ENCODE results near the gene BLTP2.

The BLTP2 gene

DNA sequence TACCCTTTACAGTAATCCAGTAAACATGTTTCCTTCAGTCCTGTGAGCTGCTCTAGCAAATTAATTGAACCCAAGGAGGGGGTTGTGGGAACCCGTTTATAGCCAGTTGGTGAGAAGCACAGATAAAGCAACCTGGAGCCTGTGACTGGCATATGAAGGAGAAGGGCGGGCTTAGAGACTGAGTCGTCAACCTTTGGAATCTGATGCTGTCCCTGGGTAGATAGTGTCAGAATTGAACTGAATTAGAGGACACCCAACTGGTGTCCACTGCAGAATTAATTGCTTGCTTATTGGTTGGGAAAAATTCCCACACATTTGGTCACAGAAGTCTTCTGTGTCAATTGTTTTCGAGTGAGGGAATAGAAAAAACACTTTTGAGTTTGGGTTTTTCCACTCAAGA, 18.1 kb downstream of the BLTP2 start:
- no peak for DNase-seq (ENCODE audit: low read depth)
- TF ChIP-seq CTCF (IDR thresholded peaks at IDR 0.05; ENCODE audit: insufficient read depth, low read depth, low read length, missing control alignments), result no peak
- H3K4me3 ChIP-seq (ENCODE audit: low read length), result no peak overlapping the region

DNA sequence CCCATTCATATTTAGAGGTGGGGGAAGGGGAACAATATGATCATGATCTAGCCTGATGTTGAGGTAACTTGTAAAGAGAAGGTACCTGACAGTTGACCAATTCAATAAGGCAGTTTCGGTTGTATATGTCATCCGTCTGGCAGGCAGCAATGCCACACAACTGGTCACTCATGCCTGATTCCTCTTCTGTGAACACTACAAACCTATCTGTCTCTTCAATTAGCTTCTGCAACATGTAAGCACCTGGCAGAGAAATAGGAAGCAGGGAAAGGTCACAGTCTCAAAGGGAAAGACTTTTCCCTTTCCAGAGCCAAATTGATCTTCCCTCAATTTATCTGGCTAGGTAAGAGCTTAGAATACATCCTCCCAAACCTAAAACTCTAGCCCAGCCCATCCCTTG, 20.8 kb downstream of the BLTP2 start:
- TF ChIP-seq CTCF (IDR thresholded peaks at IDR 0.05; ENCODE audit: insufficient read depth, low read depth, low read length, missing control alignments), result no peak
- DNase-seq (ENCODE audit: low read depth), result no peak
- H3K4me3 ChIP-seq (ENCODE audit: low read length), result no peak overlapping the region

DNA sequence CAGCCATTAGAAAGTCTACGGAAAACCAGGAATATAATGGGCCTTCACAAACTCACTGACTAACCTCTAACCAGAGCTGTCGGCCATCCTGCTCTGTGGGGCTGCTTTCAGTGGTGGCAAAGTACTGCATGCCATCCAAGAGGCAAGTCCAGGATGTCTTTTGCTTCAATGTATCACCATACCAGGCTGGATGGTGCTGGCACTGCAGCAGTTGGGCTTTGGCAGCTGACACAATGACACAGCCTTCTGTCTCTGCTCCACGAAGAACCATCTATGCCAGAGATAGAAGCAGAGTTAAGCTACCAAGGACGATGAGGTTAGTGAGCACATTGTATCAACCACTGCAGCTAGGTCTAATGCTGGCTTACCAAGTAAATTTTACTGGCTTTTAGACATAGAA, 21.3 kb downstream of the BLTP2 start:
- DNase-seq (ENCODE audit: low read depth), result no peak
- no peak overlapping the region for H3K4me3 ChIP-seq (ENCODE audit: low read length)
- no peak for TF ChIP-seq CTCF (IDR thresholded peaks at IDR 0.05; ENCODE audit: insufficient read depth, low read depth, low read length, missing control alignments)

DNA sequence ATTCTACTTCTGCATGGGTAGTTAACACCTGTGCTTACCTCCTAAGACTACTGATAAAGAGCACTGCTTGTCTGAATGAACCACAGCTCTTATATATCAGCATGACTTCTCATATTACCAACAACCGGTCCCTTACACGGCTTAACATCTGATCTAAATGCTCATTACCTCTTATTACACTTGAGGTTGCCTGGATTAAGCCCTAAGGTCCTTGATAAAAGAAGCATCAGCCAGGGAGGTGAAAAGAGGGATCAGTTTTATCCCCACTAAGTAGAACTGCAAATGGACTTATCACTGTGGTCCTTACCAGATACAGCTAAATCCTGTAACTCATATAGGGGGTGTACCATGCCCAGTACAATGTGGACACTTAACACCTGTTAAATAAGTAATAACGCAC, 22.8 kb downstream of the BLTP2 start:
- no peak for TF ChIP-seq CTCF (IDR thresholded peaks at IDR 0.05; ENCODE audit: insufficient read depth, low read depth, low read length, missing control alignments)
- H3K4me3 ChIP-seq (ENCODE audit: low read length), result no peak overlapping the region
- no peak for DNase-seq (ENCODE audit: low read depth)

- no peak for DNase-seq (ENCODE audit: low read depth)
- H3K4me3 ChIP-seq (ENCODE audit: low read length), result no peak overlapping the region
- no peak for TF ChIP-seq CTCF (IDR thresholded peaks at IDR 0.05; ENCODE audit: insufficient read depth, low read depth, low read length, missing control alignments)
Observed at GRCh38 chr17:28620010-28620409, 24.9 kb downstream of the BLTP2 start.

DNA sequence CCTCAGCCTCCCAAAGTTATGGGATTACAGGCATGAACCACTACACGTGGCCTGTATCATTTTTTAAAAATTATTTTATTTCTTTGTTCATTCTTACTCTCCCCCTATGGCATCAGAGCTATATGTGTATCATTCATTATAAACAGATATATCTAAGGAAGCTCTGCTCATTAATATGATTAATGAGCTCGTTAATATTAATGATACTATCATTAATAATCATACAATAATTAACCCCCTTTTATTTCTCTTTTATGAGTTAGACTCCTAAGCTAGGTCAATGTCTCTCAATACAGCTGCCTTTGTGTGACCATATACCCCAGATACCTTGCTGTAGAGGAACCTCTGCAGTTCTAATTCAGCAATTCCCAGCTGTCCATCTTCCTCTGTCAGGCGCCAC, 26.5 kb downstream of the BLTP2 start:
- TF ChIP-seq CTCF (IDR thresholded peaks at IDR 0.05; ENCODE audit: insufficient read depth, low read depth, low read length, missing control alignments), result no peak
- no peak for DNase-seq (ENCODE audit: low read depth)

GRCh38 chr17:28616281-28616680, 28.7 kb downstream of the BLTP2 start:
- no peak for DNase-seq (ENCODE audit: low read depth)
- TF ChIP-seq CTCF (IDR thresholded peaks at IDR 0.05; ENCODE audit: insufficient read depth, low read depth, low read length, missing control alignments), result no peak

More for the DNA sequence above, 26.5 kb downstream of the BLTP2 start:
- no peak overlapping the region for H3K4me3 ChIP-seq (ENCODE audit: low read length)

More at GRCh38 chr17:28616281-28616680, 28.7 kb downstream of the BLTP2 start:
- no peak overlapping the region for H3K4me3 ChIP-seq (ENCODE audit: low read length)
